Karpas-422 (cell line): ENCODE measurements around the gene LRRC10. TPM values are rescaled to one million over a fixed set of nuclear protein-coding genes. Genes with fewer than 3 reads are reported as not detected.
"Not testable (repeated sequence)": the region's sequence is repeated elsewhere in the genome, so short reads cannot be mapped to it uniquely, and the experiment has no call there.

ENCODE experiments used
- DNase-seq: peaks from one replicate; pipeline ENCODE4 v3.0.0-alpha.2; 2015
- H2AFZ ChIP-seq: fragments of 200-600 bp; sonication (generic); 2 replicates; pipeline ENCODE4 v1.6.1; 2014; ENCODE audit warnings: antibody characterized with exemption, low read length, mixed read lengths
- H3K27ac ChIP-seq: fragments of 200-600 bp; sonication (generic); 2 replicates; pipeline ENCODE4 v1.5.1; 2014; ENCODE audit warnings: mild to moderate bottlenecking, low read length, moderate library complexity
- H3K27me3 ChIP-seq: fragments of 200-600 bp; sonication (generic); 2 replicates; pipeline ENCODE4 v1.6.1; 2014; ENCODE audit warnings: low read length, mixed read lengths
- H3K36me3 ChIP-seq: fragments of 200-600 bp; sonication (generic); 2 replicates; pipeline ENCODE4 v1.6.1; 2014; ENCODE audit warnings: low read length, mixed read lengths; ENCODE audit not compliant: insufficient read depth
- H3K4me1 ChIP-seq: fragments of 200-600 bp; sonication (generic); 2 replicates; pipeline ENCODE4 v1.6.1; 2014; ENCODE audit warnings: mild to moderate bottlenecking, low read length, mixed read lengths
- H3K4me2 ChIP-seq: fragments of 200-600 bp; sonication (generic); 2 replicates; pipeline ENCODE4 v1.6.1; 2014; ENCODE audit warnings: low read length, low read depth, mild to moderate bottlenecking; ENCODE audit not compliant: poor library complexity, severe bottlenecking
- H3K4me3 ChIP-seq: fragments of 200-600 bp; sonication (generic); 2 replicates; pipeline ENCODE4 v1.5.1; 2014; ENCODE audit warnings: mild to moderate bottlenecking, antibody characterized with exemption, low read length, mixed read lengths
- H3K79me2 ChIP-seq: fragments of 200-600 bp; sonication (generic); 2 replicates; pipeline ENCODE4 v1.6.1; 2014; ENCODE audit warnings: mild to moderate bottlenecking, low read length, mixed read lengths
- H3K9ac ChIP-seq: fragments of 200-600 bp; sonication (generic); 2 replicates; pipeline ENCODE4 v1.6.0; 2014; ENCODE audit warnings: low read length
- H3K9me2 ChIP-seq: fragments of 200-600 bp; sonication (generic), shearing (Covaris generic); replicated peaks from 2 replicates; pipeline ENCODE4 v1.6.0; 2014; ENCODE audit warnings: mild to moderate bottlenecking, low read length, moderate library complexity; ENCODE audit not compliant: insufficient read depth
- H3K9me3 ChIP-seq: fragments of 300-700, 200-600 bp; sonication (generic); 2 replicates; pipeline ENCODE4 v1.6.1; 2014; ENCODE audit warnings: low read length, mixed read lengths
- H4K20me1 ChIP-seq: fragments of 200-600 bp; sonication (generic); 2 replicates; pipeline ENCODE4 v1.6.1; 2014; ENCODE audit warnings: mild to moderate bottlenecking, antibody characterized with exemption, low read length, low read depth; ENCODE audit not compliant: insufficient read depth
- total RNA-seq: library from RNA; depleted of rRNA; stranded (reverse); fragments of >200 nt; shearing (Covaris generic); gene quantifications from 2 replicates; pipeline ENCODE4 v1.2.3, GENCODE V29; 2014; ENCODE audit warnings: low replicate concordance

LRRC10 gene
- total RNA-seq, 1 experiment from 2014 or later, result not detected

GRCh38 chr12:69608114-69608513, 2.6 kb downstream of the LRRC10 start:
- Histone ChIP-seq H4K20me1 (no peaks in the 10 kb centered on the region), H3K9ac (no peak overlapping the region), H3K36me3 (peaks cover 4% of the 10 kb centered on the region; the same call in 1 of the 2 replicates), H2AFZ (no peak overlapping the region), H3K4me3 (no peak overlapping the region), H3K4me1 (no peaks in the 10 kb centered on the region), H3K9me2 (no peaks in the 10 kb centered on the region), H3K79me2 (no peaks in the 10 kb centered on the region), H3K4me2 (no peak overlapping the region), H3K27me3 (no peaks in the 10 kb centered on the region), H3K27ac (no peak overlapping the region), H3K9me3 (no peaks in the 10 kb centered on the region)
- DNase-seq, result no peak

- H3K9me2 ChIP-seq, H3K4me2 ChIP-seq, H3K9me3 ChIP-seq, DNase-seq, H3K4me3 ChIP-seq, H3K9ac ChIP-seq, H4K20me1 ChIP-seq, H3K27me3 ChIP-seq, H2AFZ ChIP-seq, H3K79me2 ChIP-seq, H3K4me1 ChIP-seq, H3K27ac ChIP-seq: not testable (repeated sequence)
- peaks cover 39% of the 10 kb centered on the region for H3K36me3 ChIP-seq
Measured at GRCh38 chr12:69604275-69604674, 6.4 kb downstream of the LRRC10 start.

GRCh38 chr12:69603556-69603955, 7.2 kb downstream of the LRRC10 start:
- not testable (repeated sequence) for H3K9me2 ChIP-seq, H3K79me2 ChIP-seq, H3K9me3 ChIP-seq, DNase-seq, H2AFZ ChIP-seq, H3K27ac ChIP-seq, H3K4me2 ChIP-seq, H3K9ac ChIP-seq, H4K20me1 ChIP-seq, H3K4me1 ChIP-seq, H3K27me3 ChIP-seq, H3K4me3 ChIP-seq
- peaks cover 44% of the 10 kb centered on the region for H3K36me3 ChIP-seq

GRCh38 chr12:69602954-69603353, 7.8 kb downstream of the LRRC10 start:
- Histone ChIP-seq H3K4me3 (no peak overlapping the region), H4K20me1 (no peaks in the 10 kb centered on the region), H3K9ac (no peak overlapping the region), H3K27ac (no peak overlapping the region), H2AFZ (no peak overlapping the region), H3K9me2 (no peaks in the 10 kb centered on the region), H3K79me2 (no peaks in the 10 kb centered on the region), H3K27me3 (no peaks in the 10 kb centered on the region), H3K36me3 (peaks cover 48% of the 10 kb centered on the region), H3K9me3 (no peaks in the 10 kb centered on the region), H3K4me1 (no peaks in the 10 kb centered on the region), H3K4me2 (no peak overlapping the region)
- peak; percentile 54 for DNase-seq

- peaks cover 56% of the 10 kb centered on the region for H3K36me3 ChIP-seq
Measured at GRCh38 chr12:69601962-69602685, 8.6 kb downstream of the LRRC10 start.

GRCh38 chr12:69600804-69601203, 9.9 kb downstream of the LRRC10 start:
- 0 out of 2 replicates have a peak, but pooled peaks cover 4% of the 10 kb centered on the region for H4K20me1 ChIP-seq
- H3K4me1 ChIP-seq, result no peaks in the 10 kb centered on the region
- no peaks in the 10 kb centered on the region for H3K27me3 ChIP-seq
- no peaks in the 10 kb centered on the region for H3K9me3 ChIP-seq
- no peak overlapping the region for H3K27ac ChIP-seq
- DNase-seq, result no peak
- no peak overlapping the region for H3K9ac ChIP-seq
- peaks cover 70% of the 10 kb centered on the region for H3K36me3 ChIP-seq
- H3K4me2 ChIP-seq, result no peak overlapping the region
- no peak overlapping the region for H3K4me3 ChIP-seq
- no peak overlapping the region for H2AFZ ChIP-seq
- no peaks in the 10 kb centered on the region for H3K79me2 ChIP-seq
- no peaks in the 10 kb centered on the region for H3K9me2 ChIP-seq

More at GRCh38 chr12:69601962-69602685, 8.6 kb downstream of the LRRC10 start:
- no peaks in the 10 kb centered on the region for H3K4me1 ChIP-seq
- no peak overlapping the region for H2AFZ ChIP-seq
- no peaks in the 10 kb centered on the region for H3K9me3 ChIP-seq
- DNase-seq, result no peak
- no peak overlapping the region for H3K4me3 ChIP-seq
- no peak overlapping the region for H3K4me2 ChIP-seq
- H3K79me2 ChIP-seq, result no peaks in the 10 kb centered on the region
- no peak overlapping the region for H3K27ac ChIP-seq
- no peaks in the 10 kb centered on the region for H3K9me2 ChIP-seq
- 0 out of 2 replicates have a peak, but pooled peaks cover 1% of the 10 kb centered on the region for H4K20me1 ChIP-seq
- H3K9ac ChIP-seq, result no peak overlapping the region
- H3K27me3 ChIP-seq, result no peaks in the 10 kb centered on the region

- Histone ChIP-seq H3K36me3 (peaks cover 89% of the 10 kb centered on the region), H3K4me2 (no peak overlapping the region), H3K9me3 (no peaks in the 10 kb centered on the region)
Measured at GRCh38 chr12:69598174-69598753, 12.4 kb downstream of the LRRC10 start.

GRCh38 chr12:69595689-69596088, 15.0 kb downstream of the LRRC10 start:
- H3K4me1 ChIP-seq, result no peaks in the 10 kb centered on the region
- H2AFZ ChIP-seq, result no peak overlapping the region
- H3K79me2 ChIP-seq, result peaks cover 12% of the 10 kb centered on the region
- H3K9ac ChIP-seq, result no peak overlapping the region
- H4K20me1 ChIP-seq, result peaks cover 10% of the 10 kb centered on the region; the same call in 1 of the 2 replicates
- H3K27me3 ChIP-seq, result no peaks in the 10 kb centered on the region
- DNase-seq, result no peak
- H3K9me2 ChIP-seq, result no peaks in the 10 kb centered on the region
- H3K36me3 ChIP-seq, result peaks cover 83% of the 10 kb centered on the region
- H3K4me3 ChIP-seq, result no peak overlapping the region
- no peaks in the 10 kb centered on the region for H3K9me3 ChIP-seq
- no peak overlapping the region for H3K4me2 ChIP-seq
- no peak overlapping the region for H3K27ac ChIP-seq

More at GRCh38 chr12:69598174-69598753, 12.4 kb downstream of the LRRC10 start:
- Histone ChIP-seq H3K79me2 (peaks cover 2% of the 10 kb centered on the region; the same call in 1 of the 2 replicates), H2AFZ (no peak overlapping the region), H3K27me3 (no peaks in the 10 kb centered on the region), H3K9ac (no peak overlapping the region), H4K20me1 (0 out of 2 replicates have a peak, but pooled peaks cover 4% of the 10 kb centered on the region), H3K4me3 (no peak overlapping the region), H3K9me2 (no peaks in the 10 kb centered on the region), H3K4me1 (no peaks in the 10 kb centered on the region), H3K27ac (no peak overlapping the region)
- DNase-seq, result no peak
